NCI-H146 treated with DMSO at 0.1 percent for 48 hours (cell line): ENCODE results near the gene NDN.
"Not testable (repeated sequence)": the region's sequence is repeated elsewhere in the genome, so short reads cannot be mapped to it uniquely, and the experiment has no call there.

ENCODE experiments used
- DNase-seq: peaks from one replicate; lab custom pipeline; 2025; ENCODE audit not compliant: unreplicated experiment; lab: John Stamatoyannopoulos, UW

The NDN gene, protein sequence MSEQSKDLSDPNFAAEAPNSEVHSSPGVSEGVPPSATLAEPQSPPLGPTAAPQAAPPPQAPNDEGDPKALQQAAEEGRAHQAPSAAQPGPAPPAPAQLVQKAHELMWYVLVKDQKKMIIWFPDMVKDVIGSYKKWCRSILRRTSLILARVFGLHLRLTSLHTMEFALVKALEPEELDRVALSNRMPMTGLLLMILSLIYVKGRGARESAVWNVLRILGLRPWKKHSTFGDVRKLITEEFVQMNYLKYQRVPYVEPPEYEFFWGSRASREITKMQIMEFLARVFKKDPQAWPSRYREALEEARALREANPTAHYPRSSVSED

DNA sequence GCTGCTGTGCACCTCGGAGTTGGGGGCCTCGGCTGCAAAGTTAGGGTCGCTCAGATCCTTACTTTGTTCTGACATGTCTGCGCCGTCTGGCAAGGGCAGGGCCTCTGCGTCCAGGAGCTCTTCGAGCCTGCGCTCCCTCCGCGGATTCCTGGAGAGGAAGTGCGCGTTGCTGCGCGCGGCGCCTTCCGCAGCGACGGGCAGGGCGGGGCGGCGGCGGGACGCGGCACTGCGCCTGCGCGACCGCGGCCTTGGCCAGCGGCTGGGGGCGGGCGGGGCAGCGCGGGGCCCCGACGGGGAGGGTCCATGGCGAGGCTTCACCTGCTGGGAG is at the start of gene NDN:
Gene NDN (minus strand): TSS at position 163 of the 328 bp plus-strand sequence. CDS start 88 bp downstream, at position 75.
- DNase-seq: no peak

DNA sequence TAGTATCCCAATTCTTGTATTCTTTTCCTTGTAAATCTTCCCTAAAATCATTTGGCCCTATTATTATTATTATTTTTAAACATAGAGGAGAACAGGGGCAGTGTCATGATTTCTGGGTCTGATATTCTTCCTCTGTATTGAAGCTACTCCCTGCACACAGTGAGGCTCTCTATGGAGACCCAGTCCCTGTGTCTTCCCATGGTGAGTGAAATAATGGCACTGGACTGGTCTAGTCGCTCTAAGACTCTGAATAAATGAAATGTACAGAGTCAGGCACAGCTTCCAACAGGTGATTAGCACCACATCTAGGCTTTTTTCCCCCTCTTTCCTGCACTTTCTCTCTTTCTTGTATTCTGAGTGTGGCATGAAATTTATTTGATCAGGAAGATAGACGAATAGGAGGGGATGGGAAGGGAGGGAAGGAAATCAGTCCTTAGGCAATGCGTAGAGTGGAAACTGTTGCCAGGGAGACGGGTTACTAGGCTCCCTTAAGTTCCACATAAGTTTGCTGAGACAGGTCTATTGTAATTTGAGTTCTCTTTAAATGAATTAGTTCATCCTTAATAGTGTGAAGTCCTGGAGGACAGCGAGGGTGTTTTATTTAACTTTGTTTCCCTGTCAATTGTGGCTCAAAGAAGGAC is 49.0 kb upstream of the NDN start:
- DNase-seq: no peak

DNA sequence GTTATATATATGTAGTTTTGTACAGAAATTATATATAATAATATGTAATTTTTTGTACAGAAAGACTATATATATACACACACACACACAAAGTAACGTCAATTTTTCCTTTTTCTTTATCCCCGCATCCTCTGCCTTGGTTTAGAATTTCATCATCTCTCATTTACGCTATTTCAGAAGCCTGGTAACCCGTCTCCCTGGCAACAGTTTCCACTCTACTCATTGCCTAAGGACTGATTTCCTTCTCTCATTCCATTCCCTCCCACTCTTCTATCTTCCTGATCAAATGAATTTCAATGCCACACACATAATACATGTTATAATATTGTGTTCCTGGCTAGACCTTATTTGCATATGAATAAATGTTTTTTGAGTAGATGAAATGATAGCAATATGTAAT is 47.8 kb upstream of the NDN start:
- DNase-seq: no peak

DNA sequence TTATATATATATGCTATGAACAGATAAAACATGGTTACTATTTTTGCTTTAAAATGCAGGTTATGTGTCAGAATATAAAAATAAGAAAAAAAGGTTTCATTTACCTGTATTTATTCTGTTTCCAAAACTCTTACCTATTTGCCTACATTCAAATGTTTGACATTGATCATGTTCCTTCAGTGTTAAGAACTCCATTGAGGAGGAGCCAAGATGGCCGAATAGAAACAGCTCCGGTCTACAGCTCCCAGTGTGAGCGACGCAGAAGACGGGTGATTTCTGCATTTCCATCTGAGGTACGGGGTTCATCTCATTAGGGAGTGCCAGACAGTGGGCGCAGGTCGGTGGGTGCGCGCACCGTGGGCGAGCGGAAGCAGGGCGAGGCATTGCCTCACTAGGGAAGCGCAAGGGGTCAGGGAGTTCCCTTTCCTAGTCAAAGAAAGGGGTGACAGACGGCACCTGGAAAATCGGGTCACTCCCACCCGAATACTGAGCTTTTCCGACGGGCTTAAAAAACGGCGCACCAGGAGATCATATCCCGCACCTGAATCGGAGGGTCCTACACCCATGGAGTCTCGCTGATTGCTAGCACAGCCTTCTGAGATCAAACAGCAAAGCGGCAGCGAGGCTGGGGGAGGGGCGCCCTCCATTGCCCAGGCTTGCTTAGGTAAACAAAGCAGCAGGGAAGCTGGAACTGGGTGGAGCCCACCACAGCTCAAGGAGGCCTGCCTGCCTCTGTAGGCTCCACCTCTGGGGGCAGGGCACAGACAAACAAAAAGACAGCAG is 27.0 kb upstream of the NDN start:
- not testable (repeated sequence) for DNase-seq

DNA sequence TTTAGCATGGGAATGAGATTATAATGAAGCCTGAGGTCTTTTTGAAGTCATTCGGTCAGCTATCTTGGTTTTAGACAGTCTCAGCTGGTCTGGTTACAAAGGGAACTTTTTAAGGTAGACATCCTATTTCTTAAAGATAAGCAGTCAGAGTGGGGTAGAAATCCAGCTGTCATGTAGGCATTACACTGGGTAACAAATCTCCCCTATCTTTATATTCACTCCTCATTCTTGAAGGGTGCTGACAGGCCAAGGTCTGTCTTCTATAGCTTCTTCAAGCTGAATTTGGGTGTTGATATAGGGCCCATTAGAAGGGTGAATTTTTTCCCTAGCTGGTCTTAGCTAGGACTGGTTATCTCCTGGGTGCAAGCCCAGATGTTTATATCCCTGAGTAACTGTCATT is 21.2 kb upstream of the NDN start:
- DNase-seq: no peak

DNA sequence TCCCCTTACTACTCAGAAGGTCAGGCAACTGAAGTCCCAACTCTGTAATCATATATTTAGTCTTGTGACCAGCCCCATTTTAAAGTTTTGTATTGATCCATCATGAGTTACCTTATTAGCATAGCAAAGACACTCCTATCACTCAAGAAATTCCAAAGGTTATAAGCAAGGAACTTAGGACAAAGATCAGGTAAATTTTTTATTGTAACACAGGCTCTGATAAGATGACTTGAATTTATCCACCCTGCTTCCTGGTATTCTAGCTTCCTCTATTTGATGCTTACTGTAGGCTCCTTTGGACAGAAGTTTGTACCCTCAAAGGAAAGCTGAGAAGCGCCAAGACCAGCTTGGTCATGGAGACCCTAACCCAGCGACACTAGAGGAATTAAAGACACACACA is 8.2 kb upstream of the NDN start:
- no peak for DNase-seq

DNA sequence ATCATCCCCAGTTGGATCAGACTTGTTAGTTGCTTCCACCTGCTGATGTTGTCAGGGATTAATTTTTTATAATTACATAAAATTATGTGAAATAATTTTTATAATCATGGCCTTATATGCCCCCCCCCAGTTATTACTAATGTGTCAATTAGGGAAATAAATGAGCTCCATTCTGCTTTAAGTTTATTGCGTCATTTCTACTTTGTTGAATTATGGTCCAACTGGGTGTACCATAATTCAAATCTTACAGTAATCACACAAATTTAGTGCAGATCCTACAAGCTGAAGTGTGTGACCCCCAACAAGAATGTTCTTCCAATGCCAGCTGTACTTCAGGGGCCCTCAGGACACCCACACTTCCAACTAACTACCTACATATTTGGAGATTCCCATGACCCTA is 7.5 kb upstream of the NDN start:
- DNase-seq: no peak

DNA sequence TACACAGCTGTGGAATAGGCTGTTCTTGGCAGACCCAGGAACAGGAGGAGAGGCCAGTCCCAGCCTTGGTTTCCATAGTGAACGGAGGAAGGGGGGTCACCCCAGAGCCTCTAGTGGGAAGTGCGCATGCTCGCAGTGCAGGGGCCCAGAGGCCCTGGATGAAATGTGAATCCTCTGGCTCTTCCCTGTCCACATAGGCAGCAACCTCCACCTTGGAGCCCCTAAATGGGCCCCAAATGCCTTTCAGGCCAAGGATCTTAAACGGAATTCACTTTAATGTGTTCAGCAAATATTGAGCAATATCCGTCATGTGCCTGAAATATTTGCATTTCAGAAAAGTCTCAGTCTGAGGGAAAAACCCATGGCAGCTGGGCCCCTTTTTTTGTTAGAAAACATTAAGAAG is 3.3 kb upstream of the NDN start:
- DNase-seq: no peak

DNA sequence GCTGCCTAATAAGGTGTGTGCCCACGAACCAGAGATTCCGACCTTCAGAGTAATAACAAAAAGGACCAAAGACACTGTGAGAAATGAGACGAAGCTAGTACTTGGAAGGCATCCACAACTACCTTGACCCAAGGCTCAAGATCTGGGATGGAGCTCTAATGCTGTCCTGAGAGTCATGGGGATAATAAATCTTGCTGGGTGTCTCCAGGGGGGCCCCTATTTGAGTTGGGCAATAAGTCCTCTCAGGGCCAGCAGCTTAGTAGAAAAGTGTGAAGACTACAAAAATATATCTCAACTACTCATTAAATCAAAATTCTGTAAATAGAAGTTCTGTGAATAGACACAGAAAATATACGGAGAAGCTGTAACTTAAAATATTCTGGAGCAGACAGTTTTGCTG is 2.9 kb upstream of the NDN start:
- no peak for DNase-seq

DNA sequence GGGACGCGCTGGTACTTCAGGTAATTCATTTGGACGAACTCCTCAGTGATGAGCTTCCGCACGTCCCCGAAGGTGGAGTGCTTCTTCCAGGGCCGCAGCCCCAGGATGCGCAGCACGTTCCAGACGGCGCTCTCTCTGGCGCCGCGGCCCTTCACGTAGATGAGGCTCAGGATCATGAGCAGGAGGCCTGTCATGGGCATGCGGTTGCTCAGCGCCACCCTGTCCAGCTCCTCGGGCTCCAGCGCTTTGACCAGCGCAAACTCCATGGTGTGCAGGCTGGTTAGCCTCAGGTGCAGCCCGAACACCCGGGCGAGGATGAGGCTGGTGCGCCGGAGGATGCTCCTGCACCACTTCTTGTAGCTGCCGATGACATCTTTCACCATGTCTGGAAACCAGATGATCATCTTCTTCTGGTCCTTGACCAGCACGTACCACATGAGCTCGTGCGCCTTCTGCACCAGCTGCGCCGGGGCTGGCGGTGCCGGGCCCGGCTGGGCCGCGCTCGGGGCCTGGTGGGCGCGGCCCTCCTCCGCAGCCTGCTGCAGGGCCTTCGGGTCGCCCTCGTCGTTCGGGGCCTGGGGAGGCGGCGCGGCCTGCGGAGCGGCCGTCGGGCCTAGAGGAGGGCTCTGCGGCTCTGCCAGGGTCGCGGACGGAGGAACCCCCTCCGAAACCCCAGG is 501 bp downstream of the NDN start:
- DNase-seq: no peak

DNA sequence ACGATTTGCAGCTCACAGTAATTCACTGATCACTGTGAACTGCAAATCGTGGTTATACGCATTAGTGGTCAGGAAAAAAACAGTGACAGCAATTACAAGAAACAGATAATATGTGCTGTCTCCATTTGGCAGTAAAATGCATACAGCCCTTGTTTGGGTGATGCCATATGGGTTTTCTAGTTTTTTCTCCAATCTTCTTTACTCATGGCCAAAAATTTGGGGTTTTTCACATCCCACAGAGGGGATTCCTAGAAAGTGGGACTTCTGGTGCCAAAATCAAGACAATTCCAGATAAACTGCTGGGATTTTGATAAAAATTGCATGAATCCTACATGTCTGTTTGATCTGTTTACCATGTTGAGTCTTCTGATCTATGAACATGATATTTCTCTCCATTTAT is 15.6 kb downstream of the NDN start:
- DNase-seq: no peak

DNA sequence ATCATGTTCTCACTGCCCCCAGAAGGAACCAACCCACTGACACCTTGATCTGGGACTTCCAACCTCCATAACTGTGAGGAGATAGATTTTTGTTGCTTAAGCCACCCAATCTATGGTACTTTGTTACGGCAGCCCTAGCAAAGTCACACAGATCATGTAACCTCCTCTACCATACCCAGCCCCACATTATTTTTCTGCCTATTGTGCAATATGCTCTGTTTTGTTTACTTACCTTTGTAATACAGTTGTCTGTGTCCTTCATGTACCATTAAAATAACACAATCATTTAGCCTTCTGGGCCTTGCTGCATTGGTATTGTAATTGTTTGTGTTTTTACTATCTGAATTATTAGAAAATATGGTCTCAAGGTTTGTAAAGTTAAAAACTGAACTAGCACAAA is 16.1 kb downstream of the NDN start:
- no peak for DNase-seq

DNA sequence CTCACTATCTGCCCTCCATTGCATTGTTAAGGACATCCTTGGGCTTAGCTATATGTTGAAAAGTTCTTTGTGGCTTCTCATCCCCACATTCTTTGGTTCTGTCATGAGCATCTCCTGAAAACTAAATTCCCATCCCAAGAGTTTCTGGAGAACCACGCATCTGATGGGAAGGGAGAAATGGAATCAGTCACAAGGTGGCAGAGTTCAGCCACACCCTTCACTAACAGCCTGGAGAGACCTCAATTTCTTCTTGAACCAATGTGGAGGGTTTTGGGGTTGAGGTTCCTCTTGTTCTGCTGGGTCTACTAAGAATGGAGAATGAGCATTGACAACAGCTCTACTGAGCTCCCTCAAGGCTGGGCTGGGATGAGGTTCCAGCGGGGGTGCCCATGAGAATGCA is 23.9 kb downstream of the NDN start:
- DNase-seq: no peak

DNA sequence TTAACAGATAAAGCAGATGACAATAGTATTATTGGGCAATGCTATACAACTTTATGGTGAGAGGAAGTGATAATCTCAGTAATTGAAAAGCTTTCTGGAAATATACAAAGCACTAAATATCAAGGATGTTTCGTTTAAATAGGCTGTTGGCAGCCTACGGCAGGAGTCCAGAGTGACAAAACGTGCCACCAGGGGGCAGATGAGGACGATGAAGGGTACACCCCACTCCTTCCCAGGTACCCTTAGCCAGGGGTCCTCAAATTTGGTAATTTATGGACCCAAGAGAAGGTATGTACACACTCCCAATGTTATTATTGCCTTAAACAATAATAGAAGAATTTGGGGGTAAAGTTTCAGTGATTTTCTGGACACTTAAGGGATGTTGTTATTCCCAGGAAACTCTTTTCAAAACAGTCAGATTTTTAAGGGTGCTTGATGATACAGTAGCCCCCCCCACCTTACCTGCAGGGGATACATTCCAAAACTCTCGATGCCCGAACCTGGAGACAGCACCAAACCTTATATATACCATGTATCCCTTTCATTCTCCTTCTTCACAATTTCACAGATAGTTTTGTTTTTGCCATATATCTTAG is 38.1 kb downstream of the NDN start:
- DNase-seq: no peak

DNA sequence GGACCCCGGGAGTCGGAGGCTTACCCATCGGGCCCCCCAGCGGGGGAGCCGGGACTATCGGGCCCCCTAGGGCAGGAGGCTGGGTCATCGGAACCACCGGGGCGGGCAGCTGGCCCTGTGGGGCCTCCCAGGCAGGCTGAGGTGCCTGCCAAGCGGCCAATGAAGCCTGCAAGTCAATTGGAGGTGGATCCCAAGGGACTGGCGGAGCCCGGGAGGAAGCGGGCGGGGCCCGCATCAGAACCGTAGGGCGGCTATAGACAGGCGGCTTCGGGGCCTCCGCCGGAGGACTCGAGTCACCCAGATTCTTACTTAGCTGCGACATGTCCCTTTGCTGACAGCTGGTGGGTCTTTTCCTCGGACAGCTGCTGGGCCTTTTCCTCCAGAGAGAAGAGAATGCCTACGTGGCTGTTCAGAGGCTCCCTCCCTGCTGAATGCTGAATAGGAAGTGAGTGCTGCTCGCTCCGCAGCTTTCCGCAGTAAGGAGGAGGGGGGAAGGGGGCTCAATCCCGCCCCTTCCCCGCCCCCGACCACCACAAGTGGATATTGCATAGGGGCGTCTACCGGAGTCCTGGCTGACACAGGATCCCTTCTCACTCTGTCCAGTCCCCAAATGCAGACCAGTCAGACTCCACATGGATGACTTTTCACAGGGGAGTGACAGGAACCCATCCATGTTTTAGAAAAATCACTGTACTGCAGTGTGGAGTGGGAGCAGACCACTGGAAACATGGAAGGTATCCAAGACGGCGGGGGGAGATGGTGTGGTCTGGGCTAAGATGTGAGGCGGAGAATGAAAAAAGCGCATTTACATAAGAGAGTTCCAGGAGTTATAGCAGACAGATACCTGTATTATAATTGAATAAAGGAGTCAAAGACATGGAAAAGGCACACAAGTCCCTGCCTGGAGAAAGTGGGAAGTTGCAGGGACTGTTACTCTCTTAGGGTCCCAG is 39.4 kb downstream of the NDN start, which contains the start of gene MAGEL2:
Gene MAGEL2 (minus strand): TSS at position 447 of the 950 bp plus-strand sequence. CDS start 125 bp downstream, at position 322.
- no peak for DNase-seq

DNA sequence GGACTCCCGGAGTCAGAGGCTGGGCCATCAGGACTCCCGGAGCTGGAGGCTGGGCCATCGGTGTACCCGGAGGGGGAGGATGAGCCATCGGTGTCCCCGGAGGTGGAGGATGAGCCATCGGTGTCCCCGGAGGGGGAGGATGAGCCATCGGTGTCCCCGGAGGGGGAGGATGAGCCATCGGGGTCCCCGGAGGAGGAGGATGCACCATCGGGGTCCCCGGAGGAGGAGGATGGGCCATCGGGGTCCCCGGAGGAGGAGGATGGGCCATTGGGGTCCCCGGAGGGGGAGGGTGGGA is 40.2 kb downstream of the NDN start:
- DNase-seq: no peak

DNA sequence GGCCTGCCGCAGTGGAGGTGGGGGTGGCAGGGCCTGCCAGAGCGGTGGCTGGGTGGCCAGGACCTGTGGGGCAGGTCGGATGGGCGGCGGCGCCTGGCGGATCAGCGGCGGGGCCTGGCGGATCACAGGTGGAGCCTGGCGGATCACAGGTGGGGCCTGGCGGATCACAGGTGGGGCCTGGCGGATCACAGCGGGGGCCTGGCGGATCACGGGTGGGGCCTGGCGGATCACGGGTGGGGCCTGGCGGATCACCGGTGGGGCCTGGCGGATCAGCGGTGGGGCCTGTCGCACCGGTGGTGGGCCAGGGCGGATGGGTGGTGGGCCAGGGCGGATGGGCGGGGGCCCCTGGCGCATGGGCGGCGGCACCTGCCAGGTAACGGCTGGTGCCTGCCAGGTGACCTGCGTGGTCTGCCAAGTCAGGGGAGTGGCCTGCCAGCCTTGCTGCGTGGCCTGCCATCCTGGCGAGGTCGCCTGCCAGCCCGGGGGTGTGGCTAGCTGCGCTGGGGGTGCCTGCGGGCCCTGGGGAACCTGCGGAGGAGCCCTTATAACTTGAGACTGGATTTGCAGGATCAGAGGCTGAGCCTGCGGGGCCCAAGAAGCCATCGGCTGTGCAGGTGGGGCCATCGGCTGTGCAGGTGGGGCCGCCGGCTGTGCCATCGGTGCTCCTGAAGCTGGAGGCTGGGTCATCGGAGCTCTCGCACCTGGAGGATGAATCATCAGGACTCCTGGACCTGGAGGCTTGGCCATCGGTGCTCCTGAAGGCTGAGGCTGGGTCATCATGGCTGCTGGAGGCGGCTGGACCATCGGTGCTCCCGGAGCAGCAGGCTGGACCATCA is 40.7 kb downstream of the NDN start:
- DNase-seq: no peak

DNA sequence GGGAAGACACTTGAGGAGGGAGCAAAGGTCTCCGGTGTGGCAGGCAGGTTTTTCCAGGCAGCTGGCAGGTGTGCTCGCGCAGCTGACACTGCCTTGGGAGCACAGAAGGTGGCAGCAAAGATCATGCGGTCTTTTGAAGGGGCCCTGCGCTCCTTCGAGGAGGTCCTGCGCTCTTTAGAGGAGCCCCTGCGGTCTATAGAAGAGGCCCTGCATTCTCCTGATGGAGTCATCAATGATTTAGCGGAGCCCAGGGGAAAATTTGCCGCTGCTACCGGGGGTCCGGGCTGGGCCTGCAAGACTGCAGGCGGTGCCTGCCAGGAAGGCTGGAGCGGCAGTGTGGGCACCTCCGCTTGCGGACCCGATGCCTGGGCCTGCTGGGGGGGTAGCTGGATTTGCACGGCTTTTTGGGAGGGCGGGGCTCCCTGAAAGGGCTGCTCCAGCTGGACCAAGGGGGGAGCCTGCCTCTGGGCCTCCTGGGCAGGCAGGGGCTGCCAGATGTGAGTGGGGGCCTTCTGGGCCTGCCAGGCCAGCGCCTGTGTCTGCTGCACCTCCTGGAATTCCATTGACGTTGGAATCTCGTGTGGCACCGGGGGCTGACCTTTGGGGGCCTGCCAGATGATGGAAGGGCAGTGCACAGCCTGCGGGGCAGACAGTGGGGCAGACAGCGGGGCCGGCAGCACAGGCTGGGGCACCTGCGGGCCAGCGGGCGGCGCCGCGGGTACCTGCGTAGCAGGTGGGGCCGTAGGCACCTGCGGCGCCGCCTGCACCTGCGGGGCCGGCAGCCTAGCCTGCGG is 41.5 kb downstream of the NDN start:
- DNase-seq: no peak

DNA sequence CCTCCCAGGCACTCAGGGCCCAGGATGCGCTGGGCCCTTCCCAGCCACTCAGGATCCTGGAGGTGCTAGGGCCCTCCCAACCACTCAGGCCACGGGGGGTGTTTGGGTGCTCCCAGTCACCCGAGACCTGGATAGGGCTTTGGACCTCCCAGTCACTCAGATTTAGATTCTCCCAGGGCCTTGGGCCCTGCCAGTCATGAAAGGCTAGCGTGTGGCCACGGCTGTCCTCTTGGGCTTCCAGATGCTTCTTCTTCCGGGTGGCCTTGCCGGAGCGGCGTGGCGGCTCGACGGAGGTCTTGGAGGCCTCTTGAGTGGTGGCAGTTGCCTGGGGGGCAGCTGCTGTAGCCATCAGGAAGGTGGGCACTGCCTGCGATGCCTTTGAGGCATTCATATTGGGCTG is 42.3 kb downstream of the NDN start:
- no peak for DNase-seq
